ENCODE measurements around the gene ZNF804B.

The ZNF804B gene

GRCh38 chr7:89316584-89317251 lies 557.2 kb downstream of the ZNF804B start:
- DNase-seq = no peak

- no peak for DNase-seq
Measured at GRCh38 chr7:89332026-89332425, 572.5 kb downstream of the ZNF804B start.

- DNase-seq = no peak
Measured at GRCh38 chr7:89334797-89335196, 575.3 kb downstream of the ZNF804B start.

GRCh38 chr7:89335490-89335889 lies 576.0 kb downstream of the ZNF804B start:
- no peak for DNase-seq

- no peak for DNase-seq
Measured at GRCh38 chr7:89336121-89336520, 576.6 kb downstream of the ZNF804B start.

- DNase-seq = no peak
Measured at GRCh38 chr7:89339748-89340147, 580.2 kb downstream of the ZNF804B start.

- DNase-seq = no peak
Measured at GRCh38 chr7:89357121-89357520, 597.6 kb downstream of the ZNF804B start.

- DNase-seq = no peak
Measured at GRCh38 chr7:89377219-89377618, 617.7 kb downstream of the ZNF804B start.

- DNase-seq = no peak
Measured at GRCh38 chr7:89385411-89385810, 625.9 kb downstream of the ZNF804B start.

Measured in activated gamma-delta T cell treated with Interleukin-2 at 50 U/mL for 16 hours (primary cell).